ENCODE data around the gene TRAK2. TPM values are rescaled to one million over a fixed set of nuclear protein-coding genes. Genes with fewer than 3 reads are reported as not detected.

Gene TRAK2
- total and polyA plus RNA-seq, 9 of the 15 experiments (the other 6 are each of a cell fraction or from before 2014, with no cell fraction given): 3.4 to 10.4 (median 7.3) TPM

DNA sequence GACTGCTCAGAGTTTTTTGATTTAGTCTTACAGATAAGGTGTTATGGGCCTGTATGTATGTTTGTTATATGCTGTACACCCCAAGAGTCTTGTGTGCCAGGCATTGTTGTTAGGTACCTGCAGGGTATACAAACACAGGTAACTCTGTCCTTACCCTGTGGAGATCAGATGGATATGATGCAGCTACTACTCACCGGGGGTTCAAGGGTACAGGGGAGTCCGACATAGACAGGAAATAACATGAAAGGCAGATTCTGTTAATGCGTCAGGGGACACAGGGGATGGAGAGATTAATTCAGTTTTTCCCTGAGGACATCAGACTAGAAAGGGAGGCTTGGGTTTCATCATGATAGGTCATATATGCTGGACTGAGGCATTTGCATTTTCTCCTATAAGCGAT lies 31.3 kb downstream of the TRAK2 start:
- Histone ChIP-seq H3K9me3 (replicated peaks; ENCODE audit: control insufficient read depth, insufficient read depth, low read depth, low read length) (no peaks in the 10 kb centered on the region), H3K36me3 (ENCODE audit: control insufficient read depth, insufficient read depth, low read length) (0 out of 3 replicates have a peak, but pooled peaks cover 4% of the 10 kb centered on the region), H3K4me1 (replicated peaks in 1 of 2; ENCODE audit: control insufficient read depth in 2 of 2, insufficient read depth in 2 of 2, low read length in 2 of 2) (no peaks in the 10 kb centered on the region; a peak in 1 of 5 replicates), H3K27me3 (ENCODE audit: control insufficient read depth in 2 of 2, insufficient read depth in 2 of 2, low read length in 2 of 2) (no peaks in the 10 kb centered on the region), H3K79me2 (ENCODE audit: control insufficient read depth, insufficient read depth, low read length) (no peaks in the 10 kb centered on the region), H2AFZ (ENCODE audit: low read depth, low read length) (no peak overlapping the region), H3K9me1 (ENCODE audit: control insufficient read depth, insufficient read depth, low read length) (no peaks in the 10 kb centered on the region), H4K20me1 (replicated peaks; ENCODE audit: control insufficient read depth, insufficient read depth, low read length) (no peaks in the 10 kb centered on the region), H3K4me3 (no peak overlapping the region), H3K27ac (ENCODE audit: extremely low read depth, low read depth, low read length) (no peak overlapping the region), H3K4me2 (ENCODE audit: insufficient read depth, low read length) (no peak overlapping the region), H3K9ac (ENCODE audit: insufficient read depth in 1 of 2, low read depth in 2 of 2, low read length in 2 of 2) (no peak overlapping the region)
- ChIA-PET POLR2A (no interaction called here), CTCF (ENCODE audit: low intra/inter-chr PET ratio) (no interaction called here)
- ATAC-seq: no peak
- 90% methylated on average over 4 of the region's 4 CpGs for WGBS (ENCODE audit: insufficient coverage, low coverage, missing lambda C conversion rate)
- in situ Hi-C loops (cut with MboI): no loop called here
- DNase-seq (ENCODE audit: extremely low read depth in 1 of 4, low spot score in 3 of 4): no peak
- no TSS peak for BruUV-seq (replicated peaks)
- intact Hi-C loops (cut with micrococcal nuclease): loop anchor here (1.0 kb wide), 1 partner anchor 30 kb away; no protein-coding TSS in a partner anchor
- FAIRE-seq: no peak
- TF ChIP-seq SIN3A (IDR thresholded peaks at IDR 0.05; ENCODE audit: borderline replicate concordance in 2 of 2, control insufficient read depth in 1 of 2, low read depth in 2 of 2, low read length in 2 of 2): no peak
- no peak for TF ChIP-seq TOE1 (IDR thresholded peaks at IDR 0.05; ENCODE audit: borderline replicate concordance)
- TF ChIP-seq TOE1 (CRISPR knock-in tag; IDR thresholded peaks at IDR 0.05; ENCODE audit: borderline replicate concordance, low read depth): no peak
- TF ChIP-seq NR2F6 (CRISPR knock-in tag; IDR thresholded peaks at IDR 0.05): no peak
- TF ChIP-seq CCNT2 (IDR thresholded peaks at IDR 0.05; ENCODE audit: borderline replicate concordance, extremely low read depth, insufficient read length, low read depth, low read length): no peak
- TF ChIP-seq, protein P1, sequence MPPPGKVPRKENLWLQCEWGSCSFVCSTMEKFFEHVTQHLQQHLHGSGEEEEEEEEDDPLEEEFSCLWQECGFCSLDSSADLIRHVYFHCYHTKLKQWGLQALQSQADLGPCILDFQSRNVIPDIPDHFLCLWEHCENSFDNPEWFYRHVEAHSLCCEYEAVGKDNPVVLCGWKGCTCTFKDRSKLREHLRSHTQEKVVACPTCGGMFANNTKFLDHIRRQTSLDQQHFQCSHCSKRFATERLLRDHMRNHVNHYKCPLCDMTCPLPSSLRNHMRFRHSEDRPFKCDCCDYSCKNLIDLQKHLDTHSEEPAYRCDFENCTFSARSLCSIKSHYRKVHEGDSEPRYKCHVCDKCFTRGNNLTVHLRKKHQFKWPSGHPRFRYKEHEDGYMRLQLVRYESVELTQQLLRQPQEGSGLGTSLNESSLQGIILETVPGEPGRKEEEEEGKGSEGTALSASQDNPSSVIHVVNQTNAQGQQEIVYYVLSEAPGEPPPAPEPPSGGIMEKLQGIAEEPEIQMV (tag; conservative IDR thresholded peaks at IDR 0.05; ENCODE audit: low read depth): no peak
- TF ChIP-seq, protein P2, sequence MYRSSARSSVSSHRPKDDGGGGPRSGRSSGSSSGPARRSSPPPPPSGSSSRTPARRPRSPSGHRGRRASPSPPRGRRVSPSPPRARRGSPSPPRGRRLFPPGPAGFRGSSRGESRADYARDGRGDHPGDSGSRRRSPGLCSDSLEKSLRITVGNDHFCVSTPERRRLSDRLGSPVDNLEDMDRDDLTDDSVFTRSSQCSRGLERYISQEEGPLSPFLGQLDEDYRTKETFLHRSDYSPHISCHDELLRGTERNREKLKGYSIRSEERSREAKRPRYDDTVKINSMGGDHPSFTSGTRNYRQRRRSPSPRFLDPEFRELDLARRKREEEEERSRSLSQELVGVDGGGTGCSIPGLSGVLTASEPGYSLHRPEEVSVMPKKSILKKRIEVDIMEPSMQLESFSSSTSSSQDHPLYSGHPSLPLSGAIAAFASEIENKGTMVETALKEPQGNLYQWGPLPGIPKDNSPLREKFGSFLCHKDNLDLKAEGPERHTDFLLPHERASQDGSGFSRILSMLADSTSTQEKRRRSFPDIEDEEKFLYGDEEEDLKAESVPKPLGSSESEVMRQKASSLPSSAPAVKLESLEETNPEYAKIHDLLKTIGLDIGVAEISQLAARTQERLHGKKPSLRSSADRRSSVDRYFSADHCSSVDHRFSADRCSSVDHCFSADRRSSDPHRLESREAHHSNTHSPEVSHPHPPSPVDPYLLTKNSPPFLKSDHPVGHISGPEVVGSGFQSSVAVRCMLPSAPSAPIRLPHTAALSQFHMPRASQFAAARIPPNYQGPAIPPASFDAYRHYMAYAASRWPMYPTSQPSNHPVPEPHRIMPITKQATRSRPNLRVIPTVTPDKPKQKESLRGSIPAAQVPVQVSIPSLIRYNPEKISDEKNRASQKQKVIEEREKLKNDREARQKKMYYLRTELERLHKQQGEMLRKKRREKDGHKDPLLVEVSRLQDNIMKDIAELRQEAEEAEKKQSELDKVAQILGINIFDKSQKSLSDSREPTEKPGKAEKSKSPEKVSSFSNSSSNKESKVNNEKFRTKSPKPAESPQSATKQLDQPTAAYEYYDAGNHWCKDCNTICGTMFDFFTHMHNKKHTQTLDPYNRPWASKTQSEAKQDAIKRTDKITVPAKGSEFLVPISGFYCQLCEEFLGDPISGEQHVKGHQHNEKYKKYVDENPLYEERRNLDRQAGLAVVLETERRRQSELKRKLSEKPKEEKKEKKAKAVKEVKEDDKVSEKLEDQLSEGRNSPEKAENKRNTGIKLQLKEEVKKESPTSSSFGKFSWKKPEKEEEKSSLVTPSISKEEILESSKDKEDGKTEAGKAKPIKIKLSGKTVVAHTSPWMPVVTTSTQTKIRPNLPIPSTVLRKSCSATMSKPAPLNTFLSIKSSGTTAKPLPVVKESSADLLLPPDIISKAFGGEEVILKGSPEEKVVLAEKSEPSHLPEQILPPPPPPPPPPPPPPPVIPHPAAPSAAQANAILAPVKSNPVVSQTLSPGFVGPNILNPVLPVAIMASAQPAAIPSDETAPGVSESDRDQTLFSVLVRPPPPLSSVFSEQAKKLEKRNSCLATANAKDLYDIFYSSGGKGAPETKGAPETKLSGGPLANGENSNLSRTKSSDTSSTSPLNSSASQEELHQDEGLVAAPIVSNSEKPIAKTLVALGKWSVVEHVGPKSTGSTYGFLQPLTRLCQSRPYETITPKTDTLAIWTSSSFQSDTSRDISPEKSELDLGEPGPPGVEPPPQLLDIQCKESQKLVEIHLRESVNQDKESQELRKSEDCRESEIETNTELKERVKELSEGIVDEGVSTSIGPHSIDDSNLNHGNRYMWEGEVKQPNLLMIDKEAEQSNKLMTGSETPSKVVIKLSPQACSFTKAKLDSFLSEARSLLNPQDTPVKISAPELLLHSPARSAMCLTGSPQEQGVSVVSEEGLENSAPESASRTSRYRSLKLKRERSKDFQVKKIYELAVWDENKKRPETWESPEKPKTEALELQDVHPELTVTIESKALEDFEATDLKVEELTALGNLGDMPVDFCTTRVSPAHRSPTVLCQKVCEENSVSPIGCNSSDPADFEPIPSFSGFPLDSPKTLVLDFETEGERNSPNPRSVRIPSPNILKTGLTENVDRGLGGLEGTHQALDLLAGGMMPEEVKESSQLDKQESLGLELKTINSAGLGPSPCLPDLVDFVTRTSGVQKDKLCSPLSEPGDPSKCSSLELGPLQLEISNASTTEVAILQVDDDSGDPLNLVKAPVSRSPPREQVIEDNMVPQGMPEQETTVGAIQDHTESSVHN (IDR thresholded peaks at IDR 0.05; ENCODE audit: borderline replicate concordance in 1 of 2, low read depth in 1 of 2): no peak
- TF ChIP-seq RBM34 (IDR thresholded peaks at IDR 0.05; ENCODE audit: borderline replicate concordance, insufficient read depth, low read length): no peak
- TF ChIP-seq GABPB1 (CRISPR knock-in tag; IDR thresholded peaks at IDR 0.05): no peak
- no peak for TF ChIP-seq KDM2B (CRISPR knock-in tag; IDR thresholded peaks at IDR 0.05)
- TF ChIP-seq ZKSCAN3 (CRISPR knock-in tag; IDR thresholded peaks at IDR 0.05): no peak
- TF ChIP-seq ZNF561 (CRISPR knock-in tag; conservative IDR thresholded peaks at IDR 0.05): no peak

Data from K562 (cell line).